MM.1S (cell line): ENCODE data around the gene TIMM13.

Experiments used
- DNase-seq: peaks from one replicate; pipeline ENCODE4 v3.0.0-alpha.2; 2015
- H2AFZ ChIP-seq: fragments of 300-600 bp; sonication (generic); 2 replicates; pipeline ENCODE4 v1.6.0; 2016; ENCODE audit warnings: antibody characterized with exemption, low read length
- H3F3A ChIP-seq: fragments of 300-600 bp; sonication (generic); 2 replicates; pipeline ENCODE4 v1.6.1; 2016; ENCODE audit warnings: mild to moderate bottlenecking, antibody characterized with exemption, low read length, moderate library complexity, mixed read lengths; ENCODE audit not compliant: insufficient read depth
- H3K27ac ChIP-seq: fragments of 300-600 bp; sonication (generic); 2 replicates; pipeline ENCODE4 v1.5.1; 2016; ENCODE audit warnings: mild to moderate bottlenecking, low read length
- H3K27me3 ChIP-seq: fragments of 300-600 bp; sonication (generic); replicated peaks from 2 replicates; pipeline ENCODE4 v1.6.0; 2016; ENCODE audit warnings: low read length; ENCODE audit not compliant: insufficient read depth
- H3K36me3 ChIP-seq: fragments of 300-600 bp; sonication (generic); replicated peaks from 2 replicates; pipeline ENCODE4 v1.6.1; 2016; ENCODE audit warnings: mild to moderate bottlenecking, low read length, mixed read lengths; ENCODE audit not compliant: insufficient read depth
- H3K4me1 ChIP-seq: fragments of 300-600 bp; sonication (generic); 2 replicates; pipeline ENCODE4 v1.6.1; 2016; ENCODE audit warnings: low read length, mixed read lengths
- H3K4me2 ChIP-seq: fragments of 300-600 bp; sonication (generic); 2 replicates; pipeline ENCODE4 v1.6.0; 2016; ENCODE audit warnings: low read depth, low read length
- H3K4me3 ChIP-seq: fragments of 300-600 bp; sonication (generic); 2 replicates; pipeline ENCODE4 v1.5.1; 2016; ENCODE audit warnings: low read length, mixed read lengths
- H3K79me2 ChIP-seq: fragments of 300-600 bp; sonication (generic); 2 replicates; pipeline ENCODE4 v1.6.1; 2016; ENCODE audit warnings: mixed run types, low read length, mixed read lengths
- H3K9ac ChIP-seq: fragments of 300-600 bp; sonication (generic); 2 replicates; pipeline ENCODE4 v1.6.1; 2016; ENCODE audit warnings: low read length, mixed read lengths
- H3K9me2 ChIP-seq: fragments of 300-600 bp; sonication (generic); replicated peaks from 2 replicates; pipeline ENCODE4 v1.6.1; 2016; ENCODE audit warnings: mild to moderate bottlenecking, low read length, mixed read lengths; ENCODE audit not compliant: insufficient read depth
- H3K9me3 ChIP-seq: fragments of 300-600 bp; sonication (generic); replicated peaks from 2 replicates; pipeline ENCODE4 v1.6.1; 2016; ENCODE audit warnings: mild to moderate bottlenecking, low read length, mixed read lengths; ENCODE audit not compliant: insufficient read depth
- H4K20me1 ChIP-seq: fragments of 300-600 bp; sonication (generic); 2 replicates; pipeline ENCODE4 v1.6.1; 2016; ENCODE audit warnings: mild to moderate bottlenecking, low read length, moderate library complexity, mixed read lengths; ENCODE audit not compliant: insufficient read depth
- EZH2 ChIP-seq: fragments of 300-600 bp; sonication (generic); optimal IDR thresholded peaks from 2 replicates; pipeline ENCODE3; 2017; ENCODE audit warnings: low read depth, mild to moderate bottlenecking, antibody characterized with exemption, low read length, mixed read lengths
- EZH2phosphoT487 ChIP-seq: fragments of 300-600 bp; sonication (generic); IDR thresholded peaks from 2 replicates; pipeline ENCODE4 v1.6.1; 2018; ENCODE audit warnings: antibody characterized with exemption, low read length
- TF ChIP-seq, protein P1 (sequence below): fragments of 300-600 bp; sonication (generic); IDR thresholded peaks from 2 replicates; pipeline ENCODE4 v1.5.1; 2016; ENCODE audit warnings: antibody characterized with exemption, low read length, mixed read lengths

TIMM13 gene

DNA sequence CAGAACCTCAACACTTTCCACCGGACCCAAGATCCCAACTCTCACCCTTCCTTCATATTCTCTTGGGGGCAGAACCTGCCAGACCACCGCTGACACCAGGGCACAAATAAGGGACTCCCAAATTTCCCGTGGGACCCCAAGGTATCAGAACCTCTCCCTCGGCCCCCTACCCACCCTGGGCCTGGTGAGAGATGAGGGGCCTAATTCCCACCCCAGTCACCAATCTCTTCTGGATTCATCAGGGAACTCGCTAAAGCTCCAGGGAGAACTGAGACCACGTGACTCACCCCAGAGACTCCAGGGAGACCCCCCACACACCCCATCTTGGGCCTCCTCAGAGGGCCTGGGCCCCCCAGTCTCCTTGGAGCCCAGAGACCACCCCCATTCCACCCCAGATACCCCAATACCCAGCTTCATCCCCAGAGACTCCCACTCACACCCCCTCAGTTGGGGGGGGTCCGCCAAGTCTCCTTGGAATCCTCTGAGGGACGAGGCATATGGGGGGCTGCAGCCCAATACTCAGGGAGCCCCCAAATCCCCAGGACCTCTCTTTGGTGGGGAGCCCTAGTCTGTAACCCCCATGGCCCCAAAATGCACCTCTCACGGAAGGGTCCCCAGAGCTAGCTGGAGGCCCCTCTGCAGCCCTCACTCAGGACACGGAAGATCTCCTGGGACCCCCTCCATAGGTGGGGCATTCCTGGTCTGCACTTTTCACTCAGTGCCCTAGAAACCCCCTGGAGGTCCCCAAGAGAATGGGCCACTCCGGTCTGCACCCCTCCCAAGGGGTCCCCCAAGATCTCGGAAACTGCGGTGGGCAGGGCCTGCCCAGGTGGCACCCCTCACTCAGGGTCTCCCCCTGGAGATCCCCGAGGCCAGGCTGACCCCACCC, 27.8 kb upstream of the TIMM13 start:
- Histone ChIP-seq H3K27me3 (no peaks in the 10 kb centered on the region), H3K4me3 (peak overlapping the region; percentile 98), H3F3A (peaks cover 8% of the 10 kb centered on the region; the same call in 1 of the 2 replicates), H3K27ac (peak overlapping the region; percentile 39; the same call in 1 of the 2 replicates), H3K36me3 (no peaks in the 10 kb centered on the region), H3K79me2 (peaks cover 69% of the 10 kb centered on the region), H3K4me2 (peak overlapping the region; percentile 87), H3K9ac (peak overlapping the region; percentile 98), H2AFZ (no peak overlapping the region), H3K9me3 (no peaks in the 10 kb centered on the region), H3K4me1 (peaks cover 7% of the 10 kb centered on the region; the same call in 1 of the 2 replicates), H3K9me2 (no peaks in the 10 kb centered on the region), H4K20me1 (peaks cover 20% of the 10 kb centered on the region)
- no peak for DNase-seq
- no peak for TF ChIP-seq EZH2
- TF ChIP-seq, protein P1, sequence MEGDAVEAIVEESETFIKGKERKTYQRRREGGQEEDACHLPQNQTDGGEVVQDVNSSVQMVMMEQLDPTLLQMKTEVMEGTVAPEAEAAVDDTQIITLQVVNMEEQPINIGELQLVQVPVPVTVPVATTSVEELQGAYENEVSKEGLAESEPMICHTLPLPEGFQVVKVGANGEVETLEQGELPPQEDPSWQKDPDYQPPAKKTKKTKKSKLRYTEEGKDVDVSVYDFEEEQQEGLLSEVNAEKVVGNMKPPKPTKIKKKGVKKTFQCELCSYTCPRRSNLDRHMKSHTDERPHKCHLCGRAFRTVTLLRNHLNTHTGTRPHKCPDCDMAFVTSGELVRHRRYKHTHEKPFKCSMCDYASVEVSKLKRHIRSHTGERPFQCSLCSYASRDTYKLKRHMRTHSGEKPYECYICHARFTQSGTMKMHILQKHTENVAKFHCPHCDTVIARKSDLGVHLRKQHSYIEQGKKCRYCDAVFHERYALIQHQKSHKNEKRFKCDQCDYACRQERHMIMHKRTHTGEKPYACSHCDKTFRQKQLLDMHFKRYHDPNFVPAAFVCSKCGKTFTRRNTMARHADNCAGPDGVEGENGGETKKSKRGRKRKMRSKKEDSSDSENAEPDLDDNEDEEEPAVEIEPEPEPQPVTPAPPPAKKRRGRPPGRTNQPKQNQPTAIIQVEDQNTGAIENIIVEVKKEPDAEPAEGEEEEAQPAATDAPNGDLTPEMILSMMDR = no peak
- no peak for TF ChIP-seq EZH2phosphoT487

DNA sequence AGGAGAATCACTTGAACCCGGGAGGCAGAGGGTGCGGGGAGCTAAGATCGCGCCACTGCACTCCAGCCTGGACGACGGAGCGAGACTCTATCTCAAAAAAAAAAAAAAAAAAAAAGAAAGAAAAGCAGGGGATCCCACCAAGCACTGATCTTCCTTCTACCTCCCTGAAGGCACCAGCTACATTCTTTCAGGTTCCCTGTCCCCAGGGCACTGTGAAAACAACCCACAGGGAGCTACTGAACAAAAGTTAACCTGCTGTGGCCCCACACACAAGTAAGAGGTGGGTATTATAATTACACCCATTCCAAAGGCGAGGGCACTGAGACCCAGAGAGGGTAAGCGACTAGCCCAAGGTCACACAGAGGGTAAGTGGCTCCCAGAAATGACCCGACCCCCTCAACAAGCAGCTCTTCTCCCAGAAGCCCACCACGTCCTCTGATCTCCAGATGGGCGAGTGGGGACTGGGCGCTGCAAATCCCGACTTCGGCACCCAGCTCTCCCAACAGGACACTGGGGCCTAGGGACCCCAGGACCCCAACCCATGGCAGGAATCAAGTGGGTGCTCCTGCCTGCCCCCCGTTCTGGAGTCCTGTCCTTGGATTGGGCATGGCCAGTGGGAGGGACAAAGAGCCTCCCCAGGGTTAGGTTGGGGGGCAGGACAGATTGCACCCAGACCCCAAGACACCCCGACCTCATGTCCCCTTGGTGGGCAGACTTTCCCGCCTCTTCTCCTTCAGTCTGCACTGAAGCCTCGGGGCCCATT, 27.0 kb upstream of the TIMM13 start:
- Histone ChIP-seq H2AFZ (no peak overlapping the region), H3K4me3 (no peak overlapping the region), H4K20me1 (peaks cover 20% of the 10 kb centered on the region), H3K4me1 (peaks cover 7% of the 10 kb centered on the region; the same call in 1 of the 2 replicates), H3K4me2 (no peak overlapping the region), H3K36me3 (no peaks in the 10 kb centered on the region), H3K9me2 (no peaks in the 10 kb centered on the region), H3K27ac (no peak overlapping the region), H3F3A (peaks cover 8% of the 10 kb centered on the region; the same call in 1 of the 2 replicates), H3K27me3 (no peaks in the 10 kb centered on the region), H3K9me3 (no peaks in the 10 kb centered on the region), H3K79me2 (peaks cover 76% of the 10 kb centered on the region), H3K9ac (no peak overlapping the region)
- TF ChIP-seq EZH2phosphoT487 = no peak
- TF ChIP-seq EZH2 = no peak
- TF ChIP-seq, protein P1 = no peak
- DNase-seq = no peak

DNA sequence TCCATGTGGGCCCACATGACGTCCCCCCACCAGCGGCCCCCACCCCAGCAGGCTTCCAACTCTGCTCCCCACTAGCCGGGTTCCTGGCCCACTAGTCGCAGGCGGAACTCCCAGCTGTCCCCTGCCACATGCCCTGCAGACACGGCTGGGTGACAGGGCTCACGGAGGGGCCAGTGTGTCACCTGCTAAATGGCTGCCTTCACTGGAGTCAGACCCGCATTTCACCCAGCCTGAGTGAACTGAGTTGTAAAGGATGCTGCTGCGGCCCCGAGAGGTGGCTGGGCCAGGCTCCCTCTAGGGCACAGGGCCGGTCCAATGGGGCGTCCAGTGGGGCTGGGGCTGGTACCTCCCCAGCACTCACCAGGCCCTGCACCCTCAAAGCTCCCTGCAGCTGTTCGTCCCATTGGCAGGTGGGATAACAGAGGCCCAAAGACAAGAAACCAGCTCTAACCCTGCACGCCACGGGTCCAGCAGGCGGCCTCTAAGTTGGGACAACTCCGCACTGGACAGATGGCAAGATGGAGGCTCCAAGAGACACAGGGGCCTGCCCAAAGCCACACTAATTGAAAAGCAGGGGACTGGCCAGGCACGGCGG, 26.1 kb upstream of the TIMM13 start:
- H3K4me3 ChIP-seq = no peak overlapping the region
- no peak overlapping the region for H2AFZ ChIP-seq
- H3K9me3 ChIP-seq = no peaks in the 10 kb centered on the region
- no peaks in the 10 kb centered on the region for H3K9me2 ChIP-seq
- peaks cover 15% of the 10 kb centered on the region; the same call in 1 of the 2 replicates for H3F3A ChIP-seq
- no peaks in the 10 kb centered on the region for H3K27me3 ChIP-seq
- no peak overlapping the region for H3K27ac ChIP-seq
- H3K4me2 ChIP-seq = no peak overlapping the region
- peaks cover 7% of the 10 kb centered on the region; the same call in 1 of the 2 replicates for H3K4me1 ChIP-seq
- no peaks in the 10 kb centered on the region; the same call in 1 of the 2 replicates for H3K36me3 ChIP-seq
- H3K9ac ChIP-seq = no peak overlapping the region
- peaks cover 20% of the 10 kb centered on the region for H4K20me1 ChIP-seq
- peaks cover 85% of the 10 kb centered on the region for H3K79me2 ChIP-seq
- TF ChIP-seq EZH2 = no peak
- TF ChIP-seq, protein P1 = no peak
- no peak for TF ChIP-seq EZH2phosphoT487
- no peak for DNase-seq
